Stimulated activated CD4-positive, alpha-beta T cell treated with anti-CD3 and anti-CD28 coated beads, Interleukin-1b, Interleukin-23, amount 100 ng/mL, for 1 hour (primary cell): Measurements from ENCODE around the gene VANGL2.

Source experiments
- DNase-seq, 2 donors: peaks; one replicate each; pipeline ENCODE4 v3.0.0-alpha.2; 2020; ENCODE audit warnings: low read depth in 2 of 2

The VANGL2 gene

DNA sequence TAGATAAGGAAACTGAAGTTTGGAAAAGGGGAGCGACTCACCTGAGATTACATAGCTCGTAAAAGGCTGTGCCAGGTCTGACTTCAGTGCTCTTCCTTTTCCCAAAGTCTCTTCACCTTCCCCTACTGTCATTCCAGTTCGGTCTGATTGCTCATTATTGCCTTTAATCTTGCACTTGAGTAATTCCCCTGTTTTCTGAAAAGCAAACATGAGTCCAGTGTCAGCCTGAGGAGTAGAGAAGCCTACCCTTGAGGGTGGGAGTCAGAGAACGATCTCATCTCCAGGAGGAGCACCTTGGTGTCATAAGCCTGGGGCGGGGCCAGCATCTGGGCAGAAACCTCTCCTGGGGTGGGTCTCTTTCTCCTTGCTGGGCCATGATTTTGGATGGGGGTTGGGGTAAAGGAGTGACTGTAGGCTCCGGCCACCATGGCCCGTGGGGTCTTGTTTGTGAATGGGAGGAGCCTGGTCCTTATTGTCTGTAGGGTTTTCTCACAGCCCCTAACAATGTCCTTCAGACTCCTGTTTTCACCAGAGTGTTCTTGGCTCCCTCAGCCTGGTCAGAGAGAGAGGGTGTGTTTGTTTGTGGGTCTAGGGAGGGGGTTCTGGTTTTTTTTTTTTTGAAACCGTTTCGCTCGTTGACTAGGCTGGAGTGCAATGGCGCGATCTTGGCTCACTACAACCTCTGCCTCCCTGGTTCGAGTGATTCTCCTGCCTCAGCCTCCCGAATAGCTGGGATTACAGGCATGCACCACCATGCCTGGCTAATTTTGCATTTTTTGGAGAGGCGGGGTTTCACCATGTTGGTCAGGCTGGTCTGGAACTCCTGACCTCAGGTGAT lies 6.0 kb downstream of the VANGL2 start:
- DNase-seq = no peak

DNA sequence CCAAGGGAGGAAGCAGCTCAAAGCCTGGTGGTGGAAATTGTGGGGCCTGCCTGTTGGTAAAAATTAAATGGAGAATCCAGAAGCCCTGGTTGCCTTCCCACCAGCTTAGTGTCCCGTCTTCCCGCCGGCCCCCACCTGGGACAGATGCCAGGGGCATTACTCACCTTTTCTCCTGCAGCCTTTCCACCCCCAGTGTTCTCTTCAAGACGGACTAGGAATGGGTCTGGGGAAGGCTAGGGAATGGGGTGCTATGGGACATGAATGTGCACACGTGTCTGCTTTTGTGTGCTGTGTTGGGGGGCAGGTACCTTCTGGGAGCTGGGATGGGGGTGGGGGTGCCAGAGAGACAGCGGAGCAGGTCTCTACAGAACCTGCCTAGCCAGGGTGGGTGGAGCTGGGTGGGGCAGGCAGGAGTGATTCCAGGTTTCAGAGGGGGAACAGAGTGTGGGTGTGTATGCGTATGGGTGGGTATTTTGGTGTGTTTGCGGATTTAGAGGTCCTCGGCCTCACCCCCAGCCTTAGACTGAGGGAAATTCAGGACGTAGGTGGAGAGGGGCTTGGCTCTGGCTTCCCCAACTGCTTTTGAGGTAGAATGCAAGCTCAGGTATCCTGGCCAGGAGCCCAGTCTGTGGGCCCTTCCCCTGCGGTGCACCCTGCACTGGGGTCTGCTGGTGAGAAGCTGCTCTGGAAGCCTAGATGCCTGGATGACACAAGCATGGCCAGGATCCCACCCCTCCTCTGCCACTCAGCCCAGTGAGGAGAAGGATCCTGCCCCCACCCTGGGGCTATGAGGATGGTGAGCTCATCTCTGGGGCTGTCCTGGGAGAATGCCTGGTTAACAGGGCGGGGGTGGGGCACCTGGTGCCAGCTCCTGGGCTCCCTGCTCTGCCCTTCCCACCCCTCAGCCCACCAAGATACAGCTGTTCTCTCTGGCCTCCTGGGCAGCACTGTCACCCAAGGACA lies 7.8 kb downstream of the VANGL2 start:
- no peak for DNase-seq

DNA sequence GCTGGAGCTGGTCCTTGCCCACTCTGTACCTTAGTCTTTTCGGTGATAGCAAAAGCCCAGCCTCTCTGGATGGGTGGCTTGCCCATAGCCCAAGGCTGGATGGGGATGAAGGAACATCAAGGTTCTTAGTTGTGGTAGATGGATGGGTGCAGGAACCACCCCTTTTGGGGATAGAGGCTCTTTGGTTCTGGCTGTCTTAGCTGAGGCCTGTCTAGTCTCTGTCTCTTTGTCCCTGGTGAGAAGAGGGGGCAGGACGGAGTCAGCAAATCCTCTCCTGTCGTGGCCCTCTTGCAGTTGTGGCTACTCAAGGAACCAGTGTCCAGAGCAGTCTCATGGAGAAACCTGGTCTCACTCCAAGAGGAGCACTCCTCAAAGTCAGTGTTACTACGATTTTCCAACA lies 8.5 kb downstream of the VANGL2 start:
- DNase-seq = no peak

DNA sequence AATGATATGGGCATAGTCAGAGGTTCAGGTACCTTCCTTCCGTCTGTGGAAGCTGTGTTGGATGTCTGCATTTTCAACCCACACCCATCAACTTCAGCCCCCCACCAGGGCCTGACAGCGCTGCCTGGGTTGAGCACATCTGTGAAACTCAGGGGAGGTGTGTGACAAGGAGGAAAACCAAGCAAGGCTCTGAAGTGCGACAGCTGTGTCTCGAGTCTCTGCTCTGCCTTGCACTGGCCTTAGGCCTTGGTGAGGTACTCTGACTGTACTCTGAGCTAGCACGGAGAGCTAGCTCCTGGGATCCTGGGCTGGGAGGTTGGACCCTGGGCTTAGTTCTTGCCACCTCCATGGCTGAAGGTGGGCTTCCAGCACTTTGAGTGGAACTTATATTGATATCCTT lies 9.1 kb downstream of the VANGL2 start:
- DNase-seq = no peak

DNA sequence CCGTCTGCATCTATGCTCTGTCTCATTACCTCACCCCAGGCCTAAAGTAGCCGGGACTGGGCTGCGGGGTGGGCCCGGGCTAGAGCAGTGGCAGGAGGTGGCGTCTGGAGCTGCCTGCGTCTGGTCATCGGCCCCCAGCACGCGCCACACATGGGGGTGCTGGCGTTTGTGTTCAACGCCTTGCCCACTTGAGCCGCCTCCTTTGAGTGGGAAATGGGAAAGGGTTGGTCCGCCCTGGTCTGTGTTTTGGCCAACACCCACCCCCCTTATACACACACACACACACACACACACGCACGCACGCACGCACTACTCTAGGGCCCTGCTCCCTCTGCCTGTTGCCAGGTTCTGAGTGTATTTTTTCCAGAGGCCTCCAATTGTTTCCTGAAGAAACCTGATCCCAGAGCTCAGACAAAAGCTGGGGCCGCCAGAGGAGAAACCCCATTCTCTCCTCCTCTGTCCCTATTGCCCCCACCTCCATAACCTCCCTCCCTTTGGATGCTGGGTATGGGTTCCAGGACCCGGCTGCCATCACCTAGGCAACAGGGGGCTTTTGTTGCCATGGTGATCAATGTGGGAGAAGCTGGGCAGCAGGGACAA lies 10.1 kb downstream of the VANGL2 start:
- DNase-seq = no peak

DNA sequence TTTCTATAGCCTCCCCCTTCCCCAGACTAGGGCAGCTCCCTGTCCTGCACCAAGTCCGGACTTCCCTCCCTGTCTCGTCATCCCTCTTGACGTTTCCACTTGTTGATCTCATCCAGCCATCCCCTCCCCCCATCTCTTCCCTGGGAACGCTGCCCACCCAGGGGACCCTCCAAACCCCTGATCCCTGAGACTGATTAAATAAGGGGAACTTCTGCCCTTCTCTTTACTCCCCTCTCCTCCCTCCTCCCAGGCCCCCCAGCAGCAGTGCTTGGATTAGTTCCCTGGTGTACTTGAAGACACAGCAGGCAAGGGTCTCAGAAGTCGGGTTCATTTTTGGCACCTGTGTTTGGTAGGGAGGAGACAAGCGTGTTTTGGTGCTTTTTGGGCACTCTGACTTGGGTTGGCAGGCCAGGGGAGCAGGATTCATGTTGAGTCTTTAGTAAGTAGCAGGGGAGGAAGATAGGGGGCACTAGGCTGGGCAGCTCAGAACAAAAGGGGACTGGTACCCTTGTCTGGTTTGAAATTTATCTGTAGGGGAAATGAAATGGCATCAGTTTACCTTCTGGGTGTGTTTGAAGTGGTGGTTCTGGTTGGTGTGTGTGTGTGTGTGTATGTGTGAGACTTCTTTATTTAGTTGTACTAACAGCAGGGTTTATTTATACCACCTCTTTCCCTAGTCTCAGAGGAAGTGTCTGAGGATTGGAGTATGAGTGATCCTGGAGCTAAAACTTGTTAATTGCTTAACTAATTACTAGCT lies 11.1 kb downstream of the VANGL2 start:
- DNase-seq = no peak

DNA sequence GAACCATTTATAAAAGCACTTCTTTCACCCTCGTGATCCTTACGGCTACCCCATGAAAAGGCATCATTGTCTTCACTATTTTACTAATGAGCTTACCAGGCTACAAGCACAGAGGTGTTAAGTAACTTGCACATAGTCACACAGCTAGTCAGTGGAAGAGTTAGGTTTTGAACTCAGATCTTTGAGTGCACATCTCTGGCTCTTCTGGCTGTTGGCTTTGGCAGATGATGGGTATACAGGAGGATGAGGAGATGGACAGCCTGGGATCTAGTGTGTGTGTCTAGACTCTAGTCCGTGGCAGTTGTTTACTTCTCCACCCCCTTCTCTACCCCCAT lies 11.6 kb downstream of the VANGL2 start:
- no peak for DNase-seq

DNA sequence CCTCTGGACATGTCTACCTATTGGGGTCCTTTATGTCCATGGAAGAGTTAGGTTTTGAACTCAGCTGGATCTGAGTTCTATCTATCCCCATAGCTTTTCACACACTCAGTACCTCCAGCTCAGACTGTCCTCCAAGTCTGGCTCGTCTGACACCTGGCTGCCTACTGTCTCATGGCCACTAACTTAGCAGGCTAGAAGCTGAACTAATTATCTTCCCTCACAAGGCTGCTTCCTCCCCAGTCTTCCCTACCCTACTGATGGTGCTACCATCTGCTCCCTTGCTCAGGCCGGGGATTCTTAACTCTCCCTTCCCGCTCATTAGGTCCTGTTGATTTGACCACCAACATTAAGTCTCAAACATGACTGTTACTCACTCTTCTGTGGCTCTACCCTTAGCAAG lies 13.4 kb downstream of the VANGL2 start:
- DNase-seq = no peak

DNA sequence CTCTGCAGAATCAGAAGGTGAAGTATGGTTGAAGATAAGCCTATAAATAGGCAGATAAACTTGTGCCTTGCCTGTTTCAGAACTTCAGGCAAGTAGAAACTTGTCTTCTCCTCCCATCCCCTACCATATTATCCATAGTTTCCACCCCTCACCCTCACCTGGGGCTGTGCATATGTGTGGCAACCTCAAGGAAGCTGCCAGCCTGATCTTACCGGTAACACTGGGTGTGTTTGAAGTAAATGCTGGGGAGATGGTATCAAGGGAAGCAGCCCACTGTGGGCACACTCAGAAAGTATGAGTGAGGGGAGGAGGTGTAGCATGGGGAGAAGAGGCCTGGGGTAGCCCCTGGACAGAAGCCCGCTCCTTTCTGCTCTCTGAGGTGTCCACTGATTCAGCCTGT lies 14.5 kb downstream of the VANGL2 start:
- DNase-seq = no peak

DNA sequence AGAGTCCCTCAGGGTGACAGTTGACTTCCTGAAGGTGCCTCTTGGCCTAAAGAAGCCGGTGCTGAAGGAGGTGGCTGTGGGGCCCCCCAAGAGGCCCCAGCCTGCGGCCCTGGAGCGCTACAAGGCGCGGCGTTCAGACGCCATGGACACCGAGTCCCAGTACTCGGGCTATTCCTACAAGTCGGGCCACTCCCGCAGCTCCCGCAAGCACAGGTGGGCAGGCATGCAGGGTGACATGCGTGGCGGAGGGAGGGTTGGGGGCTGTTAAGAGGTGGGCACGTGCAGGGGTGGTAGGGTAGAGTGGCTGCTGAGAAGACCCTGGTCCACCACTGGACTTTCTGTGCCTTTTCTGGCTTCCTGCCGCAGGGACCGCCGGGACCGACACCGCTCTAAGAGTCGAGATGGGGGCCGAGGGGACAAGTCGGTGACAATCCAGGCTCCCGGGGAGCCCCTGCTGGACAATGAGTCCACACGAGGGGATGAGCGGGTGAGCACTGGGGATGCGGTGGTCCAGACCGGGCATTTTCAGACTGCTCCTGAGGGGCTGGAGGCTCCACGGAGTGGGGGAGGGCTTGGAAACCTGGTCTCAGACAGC lies 15.4 kb downstream of the VANGL2 start:
- no peak for DNase-seq

DNA sequence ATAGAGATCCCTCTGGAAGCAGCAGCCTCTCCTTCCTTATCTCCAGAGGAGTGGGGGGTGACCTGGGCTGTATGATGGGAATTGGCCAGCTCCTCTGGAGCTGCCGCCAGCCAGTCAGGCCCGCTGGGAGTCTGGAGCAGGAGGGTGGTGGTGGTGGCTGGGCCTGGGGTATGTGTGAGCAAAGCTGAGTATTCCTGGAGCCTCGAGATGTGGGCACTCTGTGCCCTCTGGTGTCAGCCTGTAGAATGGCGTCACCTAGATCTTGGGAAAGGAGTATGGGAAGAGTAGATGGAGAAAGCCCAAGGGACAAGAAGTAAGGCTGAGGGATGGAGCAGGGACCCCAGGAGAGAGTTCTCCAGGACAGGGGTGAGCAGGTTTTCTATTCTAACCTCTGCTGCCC lies 16.0 kb downstream of the VANGL2 start:
- DNase-seq = no peak

DNA sequence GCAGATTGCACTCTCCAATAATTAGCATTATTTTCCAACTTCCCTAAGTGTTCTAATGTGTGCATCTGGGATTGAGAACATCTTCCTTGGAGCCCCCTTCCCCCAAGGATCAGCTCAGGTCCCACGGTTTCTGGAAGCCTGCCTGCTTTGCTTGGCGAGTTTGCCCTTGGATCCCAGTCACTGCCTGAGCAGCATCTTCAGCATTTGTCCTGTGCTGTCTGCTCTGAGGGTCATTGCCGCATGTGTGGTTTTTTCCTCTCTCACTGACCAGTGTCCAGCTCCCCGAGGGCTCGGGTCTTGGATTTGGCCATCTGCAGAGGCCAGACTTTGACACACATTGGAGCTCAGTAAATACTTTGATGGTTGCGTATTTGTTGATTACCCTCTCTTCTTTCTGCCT lies 18.1 kb downstream of the VANGL2 start:
- DNase-seq = no peak

DNA sequence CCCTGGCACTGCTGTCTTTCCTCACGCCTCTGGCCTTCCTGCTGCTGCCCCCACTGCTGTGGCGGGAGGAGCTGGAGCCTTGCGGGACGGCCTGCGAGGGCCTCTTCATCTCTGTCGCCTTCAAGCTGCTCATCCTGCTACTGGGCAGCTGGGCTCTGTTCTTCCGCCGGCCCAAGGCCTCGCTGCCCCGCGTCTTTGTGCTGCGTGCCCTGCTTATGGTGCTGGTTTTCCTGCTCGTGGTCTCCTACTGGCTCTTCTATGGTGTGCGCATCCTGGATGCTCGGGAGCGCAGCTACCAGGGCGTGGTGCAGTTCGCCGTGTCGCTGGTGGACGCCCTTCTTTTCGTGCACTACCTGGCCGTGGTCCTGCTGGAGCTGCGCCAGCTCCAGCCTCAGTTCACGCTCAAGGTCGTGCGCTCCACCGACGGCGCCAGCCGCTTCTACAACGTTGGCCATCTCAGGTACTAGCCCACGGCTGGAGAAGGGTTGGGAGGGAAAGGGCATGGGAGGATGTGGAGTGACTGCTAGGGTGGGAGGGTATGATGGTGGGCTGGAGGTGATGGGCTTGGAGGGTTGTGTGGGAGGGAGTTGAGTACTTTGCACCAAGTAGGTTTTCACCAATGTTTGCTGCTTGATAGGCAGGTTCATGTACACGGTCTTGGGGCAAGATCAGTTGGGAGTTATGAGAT lies 18.9 kb downstream of the VANGL2 start:
- DNase-seq = no peak

DNA sequence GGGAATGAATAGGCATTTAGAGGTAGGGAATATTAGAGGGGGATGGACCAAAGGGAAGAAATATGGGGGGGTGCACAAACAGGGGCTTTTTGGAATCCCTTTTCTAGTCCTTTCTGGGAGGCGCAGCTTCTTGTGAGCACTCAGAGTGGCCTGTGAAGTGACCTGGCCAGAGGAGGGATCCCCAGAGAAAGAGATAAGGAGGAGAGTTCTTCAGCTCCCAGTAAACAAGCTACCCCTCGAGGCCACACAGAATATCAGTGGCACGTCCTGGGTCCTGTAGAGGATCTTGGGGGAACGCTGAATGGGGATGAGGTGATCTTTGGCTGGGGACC lies 19.4 kb downstream of the VANGL2 start:
- no peak for DNase-seq

DNA sequence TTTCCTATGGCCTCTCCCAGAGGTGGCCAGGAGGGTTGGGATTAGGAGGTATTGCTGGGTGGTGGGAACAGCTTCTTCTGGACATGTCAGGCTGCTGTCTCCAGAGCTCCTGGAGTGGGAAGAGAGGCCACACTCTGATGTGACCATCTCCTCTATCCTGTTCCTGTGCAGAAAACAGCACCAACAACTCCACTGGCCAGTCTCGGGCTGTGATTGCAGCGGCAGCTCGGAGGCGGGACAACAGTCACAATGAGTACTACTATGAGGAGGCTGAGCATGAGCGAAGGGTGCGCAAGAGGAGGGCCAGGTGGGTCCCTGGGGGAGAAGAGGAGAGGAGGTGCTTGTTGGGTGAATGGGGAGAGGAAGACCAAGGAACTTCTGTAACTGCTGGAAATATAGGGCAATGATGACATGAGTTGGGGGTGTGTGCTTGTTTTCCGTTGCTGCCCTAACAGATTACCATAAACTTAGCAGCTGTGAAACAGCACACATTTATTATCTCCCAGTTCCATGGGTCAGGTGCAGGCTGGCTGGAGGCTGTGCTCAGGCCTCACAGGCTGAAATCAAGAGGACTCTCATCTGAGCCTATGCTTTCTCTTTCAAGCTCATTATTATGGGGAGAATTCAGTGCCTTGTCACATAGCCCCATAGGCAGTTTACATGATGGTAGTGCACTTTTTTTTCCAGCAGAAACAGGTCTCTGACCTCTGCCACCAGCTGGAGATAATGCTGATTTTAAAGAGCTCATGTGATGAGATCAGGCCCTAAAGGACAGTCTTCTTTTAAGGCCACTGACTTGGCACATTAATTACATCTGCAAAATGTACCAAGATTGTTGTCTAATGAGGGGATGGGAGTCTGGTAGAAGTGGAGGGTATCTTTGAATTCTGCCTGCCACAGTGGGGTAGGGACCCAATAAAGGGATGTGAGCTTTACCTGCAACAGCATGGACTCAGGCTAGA lies 20.8 kb downstream of the VANGL2 start:
- no peak for DNase-seq

DNA sequence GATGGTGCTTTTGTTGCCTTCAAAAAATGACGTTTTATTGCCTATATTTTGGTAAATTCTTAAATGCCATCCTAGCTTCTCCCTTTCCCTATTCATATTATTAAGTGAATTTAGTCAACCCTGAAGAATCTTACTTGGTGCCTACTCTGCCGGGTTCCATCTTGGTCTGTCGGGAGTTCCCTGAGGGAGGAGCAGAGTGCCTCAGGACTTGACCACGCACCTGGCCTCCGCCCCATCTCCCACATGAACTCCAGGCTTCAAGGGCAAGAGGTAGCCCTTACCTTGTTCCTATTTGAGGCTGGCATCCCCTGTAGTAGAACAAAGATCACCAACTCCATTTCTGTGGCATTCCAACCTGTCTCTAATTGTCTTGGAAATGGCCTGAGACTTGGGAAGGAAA lies 21.5 kb downstream of the VANGL2 start:
- DNase-seq = no peak

DNA sequence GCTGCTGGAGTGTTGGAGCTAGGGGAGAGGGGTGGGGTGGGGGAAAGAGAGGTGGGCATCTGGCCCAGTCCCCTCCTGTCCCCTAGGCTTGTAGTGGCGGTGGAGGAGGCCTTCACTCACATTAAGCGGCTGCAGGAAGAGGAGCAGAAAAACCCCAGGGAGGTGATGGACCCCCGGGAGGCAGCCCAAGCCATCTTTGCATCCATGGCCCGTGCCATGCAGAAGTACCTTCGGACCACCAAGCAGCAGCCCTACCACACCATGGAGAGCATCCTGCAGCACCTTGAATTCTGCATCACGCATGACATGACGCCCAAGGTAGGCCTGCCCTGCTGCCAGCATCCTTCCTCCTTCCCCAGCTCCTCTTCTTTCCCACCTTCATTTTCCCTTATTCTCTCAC lies 23.6 kb downstream of the VANGL2 start:
- DNase-seq = no peak

DNA sequence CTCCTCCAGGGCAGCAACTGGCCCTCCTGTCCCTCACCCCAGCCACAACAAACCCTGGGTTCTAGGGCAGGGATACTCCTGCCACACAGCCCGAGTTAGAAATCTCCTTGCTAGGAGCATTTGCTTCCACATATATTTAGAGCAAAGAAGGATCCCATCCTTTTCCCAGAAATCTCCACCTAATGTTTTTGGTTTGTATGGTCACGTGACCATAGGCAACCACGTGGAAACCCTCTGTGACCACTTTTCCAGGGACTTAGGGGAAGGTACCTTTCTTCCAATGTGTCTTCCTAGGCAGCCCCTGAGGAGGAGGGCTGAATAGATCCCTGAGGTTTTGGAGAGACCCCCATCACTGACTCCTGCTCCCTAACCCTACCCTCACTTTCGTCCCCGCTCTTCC lies 25.5 kb downstream of the VANGL2 start:
- no peak for DNase-seq

DNA sequence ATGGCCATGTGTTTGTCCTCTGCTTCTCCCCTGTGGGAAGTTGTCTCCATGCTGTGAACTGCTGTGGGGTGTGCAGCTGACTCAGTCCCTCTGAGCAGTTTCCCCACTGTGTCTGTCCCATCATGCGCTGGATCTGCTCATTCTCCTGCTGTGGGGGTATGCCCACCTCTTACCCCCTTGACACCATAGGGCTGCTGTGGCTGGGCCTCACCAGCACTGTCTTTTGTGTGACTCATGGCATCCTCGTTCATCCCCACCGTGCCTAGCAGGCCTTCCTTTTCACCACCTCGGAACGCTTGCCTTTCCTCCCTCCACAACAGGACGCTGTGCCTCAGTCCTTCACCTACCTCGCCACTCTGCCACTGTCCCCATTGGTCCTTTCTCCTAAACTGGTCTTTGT lies 27.3 kb downstream of the VANGL2 start:
- no peak for DNase-seq

DNA sequence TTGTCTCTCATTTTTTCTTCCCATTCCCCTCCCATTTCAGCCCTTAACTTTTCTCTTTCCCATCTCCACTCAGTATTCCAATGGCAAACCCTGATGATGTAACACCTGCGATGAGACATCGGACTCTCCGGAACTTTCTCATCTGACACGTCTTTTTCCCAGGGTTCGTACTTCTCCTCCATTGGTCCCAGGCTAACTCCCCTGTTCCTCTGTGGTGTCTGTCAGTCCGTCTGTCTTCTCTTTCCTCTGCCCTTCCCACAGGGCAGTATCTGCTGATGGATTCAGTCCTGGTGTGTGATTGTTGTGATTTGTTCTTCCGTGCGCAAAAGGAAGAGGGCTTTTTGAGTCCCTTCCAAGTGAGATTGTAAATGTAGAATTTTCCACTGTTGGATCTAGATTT lies 27.7 kb downstream of the VANGL2 start:
- no peak for DNase-seq
